RWPE1 (cell line): ENCODE measurements around the gene PITX1.
"Not testable (repeated sequence)": the region's sequence is repeated elsewhere in the genome, so short reads cannot be mapped to it uniquely, and the experiment has no call there.

Experiments
- CTCF ChIA-PET: fragments of 350-600 bp; sonication (Branson Sonifier 250); formaldehyde crosslinking; extraction: SDS; loops from one replicate; lab custom pipeline; 2021; lab: Yijun Ruan, JAX
- POLR2A ChIA-PET: fragments of 400-600 bp; formaldehyde crosslinking; extraction: SDS; loops from one replicate; lab custom pipeline; 2020; ENCODE audit warnings: antibody characterized with exemption; ENCODE audit not compliant: low non-redundant PET; lab: Yijun Ruan, JAX
- DNase-seq: peaks from one replicate; pipeline ENCODE4 v3.0.0; 2012; ENCODE audit warnings: low spot score
- H3K27ac ChIP-seq: fragments of 450-650 bp; 2 replicates; pipeline ENCODE4 v1.5.1; 2017
- TF ChIP-seq, protein P1 (sequence below): fragments of 450-650 bp; conservative IDR thresholded peaks from 2 replicates; pipeline ENCODE4 v1.5.1; 2017; ENCODE audit warnings: low read depth, mild to moderate bottlenecking

The PITX1 gene

DNA sequence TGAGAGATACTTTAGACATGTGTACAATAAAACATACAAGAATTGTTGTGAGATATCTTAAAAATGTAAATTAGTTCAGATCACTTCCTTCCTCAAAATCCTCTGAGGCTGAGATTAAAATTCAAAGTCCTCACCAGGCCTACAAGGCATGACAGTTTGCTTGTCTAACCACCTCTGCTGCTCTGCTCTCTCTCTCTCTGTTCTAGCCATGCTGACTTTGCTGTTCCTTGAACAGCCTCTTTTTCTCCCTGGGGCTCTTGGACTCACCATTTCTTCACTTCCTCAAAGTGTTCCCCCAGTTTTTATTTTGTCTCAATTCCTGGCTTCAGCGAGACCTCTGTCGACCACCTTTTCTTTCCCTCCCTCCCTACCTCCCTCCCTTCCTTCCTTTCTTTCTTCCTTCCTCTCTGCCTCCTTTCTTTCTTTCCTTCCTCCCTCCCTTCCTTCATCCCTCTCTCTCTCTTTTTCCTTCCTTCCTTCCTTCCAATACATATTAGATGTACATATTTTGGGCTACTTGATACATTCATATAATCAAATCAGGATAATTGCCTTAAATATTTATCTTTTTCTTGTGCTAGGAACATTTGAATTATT is 39.4 kb downstream of the PITX1 start:
- no peak overlapping the region for H3K27ac ChIP-seq

DNA sequence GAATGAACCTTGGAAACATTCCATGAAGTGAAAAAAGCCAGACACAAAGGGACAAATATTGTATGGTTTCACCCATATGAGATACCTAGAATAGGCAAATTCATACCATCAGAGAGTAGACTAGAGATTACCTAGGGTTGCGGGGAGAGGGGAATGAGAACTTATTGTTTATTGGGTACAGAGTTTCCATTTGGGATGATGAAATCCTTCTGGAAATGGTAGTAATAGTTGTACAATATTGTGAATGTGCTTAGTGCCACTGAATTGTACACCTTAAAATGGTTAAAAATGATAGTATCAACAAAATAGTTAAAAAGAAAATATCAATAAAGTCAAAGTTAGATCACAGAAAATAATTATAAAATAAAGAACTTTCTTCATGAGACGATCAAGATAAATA is 40.9 kb downstream of the PITX1 start:
- no peak overlapping the region for H3K27ac ChIP-seq
- CTCF ChIA-PET = interaction anchor here (0.7 kb wide), 1 partner anchor 328 kb away, joined by 5 read pairs; no protein-coding TSS in a partner anchor
- no peak for DNase-seq
- TF ChIP-seq, protein P1, sequence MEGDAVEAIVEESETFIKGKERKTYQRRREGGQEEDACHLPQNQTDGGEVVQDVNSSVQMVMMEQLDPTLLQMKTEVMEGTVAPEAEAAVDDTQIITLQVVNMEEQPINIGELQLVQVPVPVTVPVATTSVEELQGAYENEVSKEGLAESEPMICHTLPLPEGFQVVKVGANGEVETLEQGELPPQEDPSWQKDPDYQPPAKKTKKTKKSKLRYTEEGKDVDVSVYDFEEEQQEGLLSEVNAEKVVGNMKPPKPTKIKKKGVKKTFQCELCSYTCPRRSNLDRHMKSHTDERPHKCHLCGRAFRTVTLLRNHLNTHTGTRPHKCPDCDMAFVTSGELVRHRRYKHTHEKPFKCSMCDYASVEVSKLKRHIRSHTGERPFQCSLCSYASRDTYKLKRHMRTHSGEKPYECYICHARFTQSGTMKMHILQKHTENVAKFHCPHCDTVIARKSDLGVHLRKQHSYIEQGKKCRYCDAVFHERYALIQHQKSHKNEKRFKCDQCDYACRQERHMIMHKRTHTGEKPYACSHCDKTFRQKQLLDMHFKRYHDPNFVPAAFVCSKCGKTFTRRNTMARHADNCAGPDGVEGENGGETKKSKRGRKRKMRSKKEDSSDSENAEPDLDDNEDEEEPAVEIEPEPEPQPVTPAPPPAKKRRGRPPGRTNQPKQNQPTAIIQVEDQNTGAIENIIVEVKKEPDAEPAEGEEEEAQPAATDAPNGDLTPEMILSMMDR = no peak
- POLR2A ChIA-PET = no interaction called here

More for the DNA sequence above, 39.4 kb downstream of the PITX1 start:
- TF ChIP-seq, protein P1 = no peak
- POLR2A ChIA-PET = no interaction called here
- CTCF ChIA-PET = no interaction called here
- no peak for DNase-seq

DNA sequence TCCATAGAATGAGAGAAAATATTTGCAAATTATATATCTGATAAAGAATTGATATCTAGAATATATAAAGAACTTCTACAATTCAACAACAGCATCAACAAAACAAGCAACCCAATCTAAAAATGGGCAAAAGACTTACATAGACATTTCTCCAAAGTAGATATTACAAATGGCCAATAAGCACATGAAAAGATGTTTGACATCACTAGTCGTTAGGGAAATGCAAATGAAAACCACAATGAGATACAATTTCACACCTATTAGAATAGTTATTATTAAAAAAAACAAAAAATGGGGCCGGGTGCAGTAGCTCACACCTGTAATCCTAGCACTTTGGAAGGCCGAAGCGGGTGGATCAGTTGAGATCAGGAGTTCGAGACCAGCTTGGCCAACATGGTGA is 41.9 kb downstream of the PITX1 start:
- CTCF ChIA-PET = interaction anchor here (0.7 kb wide), 1 partner anchor 1171 kb away, joined by 3 read pairs; no protein-coding TSS in a partner anchor
- no peak for DNase-seq
- POLR2A ChIA-PET = no interaction called here
- TF ChIP-seq, protein P1 = no peak
- no peak overlapping the region for H3K27ac ChIP-seq

DNA sequence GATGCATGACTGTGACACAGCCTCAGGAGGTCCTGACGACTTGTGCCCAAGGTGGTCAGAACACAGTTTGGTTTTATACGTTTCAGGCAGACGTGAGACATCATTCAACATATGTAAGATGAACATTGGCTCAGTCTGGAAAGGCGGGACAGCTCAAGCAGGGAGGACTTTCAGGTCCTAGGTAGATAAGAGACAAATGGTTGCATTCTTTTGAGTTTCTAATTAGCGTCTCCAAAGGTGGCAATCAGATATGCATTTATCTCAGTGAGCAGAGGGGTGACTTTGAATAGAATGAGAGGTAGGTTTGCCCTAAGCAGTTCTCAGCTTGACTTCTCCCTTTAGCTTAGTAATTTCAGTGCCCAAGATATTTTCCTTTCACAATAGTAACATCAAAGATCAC is 43.8 kb downstream of the PITX1 start:
- DNase-seq, POLR2A ChIA-PET, H3K27ac ChIP-seq, CTCF ChIA-PET: not testable (repeated sequence)

DNA sequence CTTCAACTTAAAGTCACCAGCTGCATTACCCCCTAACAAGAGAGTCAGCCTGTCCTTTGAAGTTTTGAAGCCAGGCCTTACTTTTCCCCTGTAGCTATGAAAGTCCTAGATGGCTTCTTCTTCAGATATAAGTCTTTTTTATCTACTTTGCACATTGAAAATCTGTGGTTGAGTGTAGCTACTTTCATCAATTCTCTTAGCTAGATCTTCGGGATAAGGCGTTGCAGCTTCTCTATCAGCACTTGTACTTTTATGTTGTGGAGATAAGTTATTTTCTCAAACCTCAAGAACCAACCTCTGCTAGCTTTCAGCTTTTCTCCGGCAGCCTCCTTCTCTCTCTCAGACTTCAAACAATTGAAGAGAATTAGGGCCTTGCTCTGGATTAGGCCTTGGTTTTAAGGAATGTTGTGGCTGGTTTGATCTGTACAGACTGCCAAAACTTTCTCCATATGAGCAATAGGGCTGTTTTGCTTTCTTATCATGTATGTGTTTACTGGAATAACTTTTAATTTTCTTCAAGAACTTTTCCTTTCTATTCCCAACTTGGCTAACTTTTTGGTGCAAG is 44.7 kb downstream of the PITX1 start:
- no peak for DNase-seq
- ChIA-PET POLR2A (no interaction called here), CTCF (no interaction called here)
- no peak overlapping the region for H3K27ac ChIP-seq
- TF ChIP-seq, protein P1 = no peak

DNA sequence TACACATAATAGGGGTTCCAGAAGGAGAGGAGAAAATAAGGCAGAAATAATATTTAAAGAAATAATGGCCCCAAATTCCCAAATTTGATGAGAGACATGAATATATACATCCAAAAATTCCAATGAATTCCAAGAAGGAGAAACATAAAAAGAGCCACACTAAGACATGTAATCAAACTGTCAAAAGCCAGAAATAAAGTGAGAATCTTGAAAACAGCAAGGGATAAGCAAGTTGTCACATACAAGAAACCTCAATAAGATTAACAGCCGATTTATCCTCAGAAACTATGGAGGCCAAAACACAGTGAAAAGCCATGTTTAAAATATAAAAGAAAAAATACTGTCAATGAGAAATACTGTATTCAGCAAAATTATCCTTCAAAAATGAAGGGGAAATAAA is 51.8 kb downstream of the PITX1 start:
- ChIA-PET POLR2A (no interaction called here), CTCF (no interaction called here)
- TF ChIP-seq, protein P1 = no peak
- DNase-seq = no peak
- no peak overlapping the region for H3K27ac ChIP-seq

DNA sequence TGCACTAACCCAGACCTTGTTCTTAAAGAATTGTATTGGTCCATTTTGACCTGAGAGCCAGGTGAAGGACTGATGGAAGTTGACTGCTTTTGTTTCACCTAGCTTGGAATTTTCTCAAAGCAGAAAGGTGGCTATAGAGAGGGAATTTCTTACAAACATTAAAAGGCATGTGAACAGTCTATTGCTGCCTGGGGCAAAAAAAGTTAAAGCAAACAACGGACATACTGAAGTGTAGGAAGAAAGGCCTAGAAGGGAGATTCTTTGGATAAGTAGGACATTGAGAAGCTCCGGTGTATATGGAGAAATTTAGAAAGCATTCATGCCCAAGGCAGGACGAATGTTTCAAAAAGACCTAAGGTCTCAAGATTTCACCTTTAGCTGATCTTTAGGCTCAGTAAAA is 54.6 kb downstream of the PITX1 start:
- ChIA-PET POLR2A (no interaction called here), CTCF (interaction anchor here (1.0 kb wide), 1 partner anchor 63 kb away, joined by 3 read pairs; no protein-coding TSS in a partner anchor)
- no peak overlapping the region for H3K27ac ChIP-seq
- TF ChIP-seq, protein P1 = no peak
- DNase-seq = no peak
